Astrocyte of the cerebellum (primary cell): ENCODE data around the gene LILRB1.
"Not testable (repeated sequence)": the region's sequence is repeated elsewhere in the genome, so short reads cannot be mapped to it uniquely, and the experiment has no call there.

Experiments
- DNase-seq: peaks from one replicate; pipeline ENCODE4 v3.0.0-alpha.2; 2011; ENCODE audit warnings: low read depth
- H3K4me3 ChIP-seq: 2 replicates; pipeline ENCODE4 v1.5.1; 2011; ENCODE audit warnings: mild to moderate bottlenecking, low read depth, low read length, moderate library complexity
- in situ Hi-C: cut with HindIII; loops from 2 replicates; pipeline ENCODE4 v1.10.0; 2017; ENCODE audit warnings: low sequenced_read_pairs
- TF ChIP-seq, protein P1 (sequence below): IDR thresholded peaks from 2 replicates; pipeline ENCODE4 v1.5.1; 2012; ENCODE audit warnings: low read length, low read depth, moderate library complexity, mild to moderate bottlenecking; ENCODE audit errors: missing control alignments

Gene LILRB1

DNA sequence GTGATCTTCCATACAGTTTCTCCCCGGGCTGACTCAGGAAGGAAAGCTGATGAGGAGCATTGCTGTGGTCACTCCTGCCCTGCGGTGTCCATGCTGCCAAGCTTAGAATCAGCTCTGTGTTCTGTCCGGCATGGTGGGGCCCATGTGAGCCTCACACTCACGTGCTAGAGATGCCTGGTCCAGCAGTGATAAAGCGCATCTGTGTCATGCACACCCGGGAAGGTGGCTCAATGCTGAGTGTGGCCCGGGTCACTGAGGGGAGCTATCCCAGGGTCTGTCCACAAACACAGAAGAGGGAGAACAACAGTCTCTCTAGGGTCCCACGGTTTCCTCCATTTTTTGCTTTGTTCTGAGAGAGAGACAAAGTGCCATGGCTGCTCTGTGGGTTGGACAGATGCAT lies 3.5 kb upstream of the LILRB1 start:
- no peak overlapping the region for H3K4me3 ChIP-seq
- DNase-seq = no peak
- in situ Hi-C loops = no loop called here
- TF ChIP-seq, protein P1, sequence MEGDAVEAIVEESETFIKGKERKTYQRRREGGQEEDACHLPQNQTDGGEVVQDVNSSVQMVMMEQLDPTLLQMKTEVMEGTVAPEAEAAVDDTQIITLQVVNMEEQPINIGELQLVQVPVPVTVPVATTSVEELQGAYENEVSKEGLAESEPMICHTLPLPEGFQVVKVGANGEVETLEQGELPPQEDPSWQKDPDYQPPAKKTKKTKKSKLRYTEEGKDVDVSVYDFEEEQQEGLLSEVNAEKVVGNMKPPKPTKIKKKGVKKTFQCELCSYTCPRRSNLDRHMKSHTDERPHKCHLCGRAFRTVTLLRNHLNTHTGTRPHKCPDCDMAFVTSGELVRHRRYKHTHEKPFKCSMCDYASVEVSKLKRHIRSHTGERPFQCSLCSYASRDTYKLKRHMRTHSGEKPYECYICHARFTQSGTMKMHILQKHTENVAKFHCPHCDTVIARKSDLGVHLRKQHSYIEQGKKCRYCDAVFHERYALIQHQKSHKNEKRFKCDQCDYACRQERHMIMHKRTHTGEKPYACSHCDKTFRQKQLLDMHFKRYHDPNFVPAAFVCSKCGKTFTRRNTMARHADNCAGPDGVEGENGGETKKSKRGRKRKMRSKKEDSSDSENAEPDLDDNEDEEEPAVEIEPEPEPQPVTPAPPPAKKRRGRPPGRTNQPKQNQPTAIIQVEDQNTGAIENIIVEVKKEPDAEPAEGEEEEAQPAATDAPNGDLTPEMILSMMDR = no peak

DNA sequence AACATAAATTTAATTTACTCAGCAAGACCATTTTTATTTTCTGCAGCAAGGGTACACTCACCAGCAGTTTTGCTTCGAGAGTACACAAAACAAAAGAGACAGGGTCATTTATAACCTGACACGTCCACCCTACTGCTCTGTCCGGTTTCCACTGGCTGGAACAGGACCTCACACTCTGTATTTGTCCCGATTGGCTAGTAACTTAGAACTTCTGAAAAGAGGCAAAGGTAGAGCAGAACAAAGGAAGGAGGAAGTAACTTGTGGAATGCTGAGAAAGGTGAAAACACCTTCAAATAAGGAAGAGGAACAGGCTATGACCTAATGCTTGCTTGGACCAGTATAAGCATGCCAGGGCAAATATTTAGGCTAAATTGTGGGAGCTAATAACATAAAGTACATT lies 2.4 kb upstream of the LILRB1 start:
- in situ Hi-C loops, DNase-seq, H3K4me3 ChIP-seq: not testable (repeated sequence)

DNA sequence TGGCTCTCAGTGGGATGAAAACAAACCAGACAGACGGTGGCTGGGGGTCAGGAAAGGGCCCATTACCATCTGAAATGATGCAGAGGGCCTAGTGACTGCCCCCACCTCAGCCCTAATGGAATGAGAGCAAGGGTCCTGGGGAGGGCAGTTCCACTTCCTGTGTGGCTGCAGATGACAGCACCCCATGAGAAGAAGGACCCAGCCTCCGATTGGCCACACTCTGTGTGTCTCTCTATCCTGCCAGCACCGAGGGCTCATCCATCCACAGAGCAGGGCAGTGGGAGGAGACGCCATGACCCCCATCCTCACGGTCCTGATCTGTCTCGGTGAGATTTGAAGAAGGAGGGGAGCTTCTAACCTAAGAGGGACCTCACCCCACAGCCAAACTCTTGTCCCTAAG lies 498 bp downstream of the LILRB1 start:
- in situ Hi-C loops = no loop called here
- H3K4me3 ChIP-seq = no peak overlapping the region
- TF ChIP-seq, protein P1 = no peak
- DNase-seq = no peak

DNA sequence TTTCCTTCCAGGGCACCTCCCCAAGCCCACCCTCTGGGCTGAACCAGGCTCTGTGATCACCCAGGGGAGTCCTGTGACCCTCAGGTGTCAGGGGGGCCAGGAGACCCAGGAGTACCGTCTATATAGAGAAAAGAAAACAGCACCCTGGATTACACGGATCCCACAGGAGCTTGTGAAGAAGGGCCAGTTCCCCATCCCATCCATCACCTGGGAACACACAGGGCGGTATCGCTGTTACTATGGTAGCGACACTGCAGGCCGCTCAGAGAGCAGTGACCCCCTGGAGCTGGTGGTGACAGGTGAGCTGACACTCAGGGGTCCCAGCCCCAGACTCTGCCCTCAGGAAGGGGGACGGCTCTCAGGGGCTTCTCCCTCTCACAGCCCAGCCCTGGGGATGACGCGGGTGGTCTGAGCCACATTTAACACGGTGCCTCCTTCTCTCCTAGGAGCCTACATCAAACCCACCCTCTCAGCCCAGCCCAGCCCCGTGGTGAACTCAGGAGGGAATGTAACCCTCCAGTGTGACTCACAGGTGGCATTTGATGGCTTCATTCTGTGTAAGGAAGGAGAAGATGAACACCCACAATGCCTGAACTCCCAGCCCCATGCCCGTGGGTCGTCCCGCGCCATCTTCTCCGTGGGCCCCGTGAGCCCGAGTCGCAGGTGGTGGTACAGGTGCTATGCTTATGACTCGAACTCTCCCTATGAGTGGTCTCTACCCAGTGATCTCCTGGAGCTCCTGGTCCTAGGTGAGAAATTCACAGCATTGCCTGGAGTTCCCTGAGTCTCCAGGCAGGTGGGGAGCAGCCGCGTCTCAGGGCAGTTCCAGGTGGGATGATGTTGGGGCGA lies 1.4 kb downstream of the LILRB1 start:
- DNase-seq, in situ Hi-C loops, H3K4me3 ChIP-seq: not testable (repeated sequence)

DNA sequence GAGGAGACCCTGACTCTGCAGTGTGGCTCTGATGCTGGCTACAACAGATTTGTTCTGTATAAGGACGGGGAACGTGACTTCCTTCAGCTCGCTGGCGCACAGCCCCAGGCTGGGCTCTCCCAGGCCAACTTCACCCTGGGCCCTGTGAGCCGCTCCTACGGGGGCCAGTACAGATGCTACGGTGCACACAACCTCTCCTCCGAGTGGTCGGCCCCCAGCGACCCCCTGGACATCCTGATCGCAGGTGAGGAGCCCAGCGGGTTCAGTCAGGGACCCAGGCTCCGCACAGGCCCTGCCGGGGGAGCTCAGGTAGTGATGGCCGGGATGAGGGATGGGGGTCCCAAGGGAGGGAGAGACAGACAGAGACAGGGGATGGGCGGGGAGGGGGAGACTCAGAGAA lies 2.2 kb downstream of the LILRB1 start:
- DNase-seq, H3K4me3 ChIP-seq, in situ Hi-C loops: not testable (repeated sequence)

DNA sequence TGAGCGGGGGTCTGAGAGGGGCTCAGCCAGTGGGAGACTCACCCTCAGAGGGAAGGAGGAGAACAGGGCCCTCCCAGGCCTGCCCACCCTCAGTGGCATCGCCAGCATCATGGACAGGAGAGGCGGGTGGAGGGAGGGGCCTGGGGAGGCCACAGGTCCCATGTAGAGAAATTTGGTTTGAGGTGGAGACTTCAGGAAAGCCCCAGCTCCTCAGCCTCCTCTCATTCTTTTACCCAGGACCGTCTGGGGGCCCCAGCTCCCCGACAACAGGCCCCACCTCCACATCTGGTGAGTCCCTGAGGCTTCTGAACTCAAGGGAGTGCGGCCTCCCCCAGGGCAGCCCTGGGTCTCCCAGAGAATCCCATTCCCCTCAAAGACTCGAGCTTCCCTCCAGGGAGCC lies 3.1 kb downstream of the LILRB1 start:
- TF ChIP-seq, protein P1 = no peak
- in situ Hi-C loops = no loop called here
- DNase-seq = no peak
- H3K4me3 ChIP-seq = no peak overlapping the region

DNA sequence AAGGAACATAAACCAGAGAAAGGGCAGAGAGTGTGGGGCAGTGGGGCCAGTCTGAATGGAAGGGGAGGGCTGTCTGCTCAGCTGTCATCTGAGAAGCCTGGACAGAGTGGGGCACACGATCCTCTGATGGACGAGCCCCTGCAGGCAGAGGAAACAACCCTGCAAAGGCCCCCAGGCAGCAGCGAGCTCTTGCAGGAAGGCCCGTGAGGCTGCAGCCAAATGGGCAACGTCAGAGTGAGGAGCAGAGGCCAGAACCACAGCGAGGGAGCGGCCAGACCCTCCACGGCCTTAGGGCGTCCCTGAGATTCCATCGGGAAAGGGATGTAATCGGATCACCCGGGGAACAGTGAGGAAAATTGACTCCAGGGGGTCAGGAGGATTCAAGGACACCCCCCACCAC lies 5.8 kb downstream of the LILRB1 start:
- DNase-seq, in situ Hi-C loops, H3K4me3 ChIP-seq: not testable (repeated sequence)

DNA sequence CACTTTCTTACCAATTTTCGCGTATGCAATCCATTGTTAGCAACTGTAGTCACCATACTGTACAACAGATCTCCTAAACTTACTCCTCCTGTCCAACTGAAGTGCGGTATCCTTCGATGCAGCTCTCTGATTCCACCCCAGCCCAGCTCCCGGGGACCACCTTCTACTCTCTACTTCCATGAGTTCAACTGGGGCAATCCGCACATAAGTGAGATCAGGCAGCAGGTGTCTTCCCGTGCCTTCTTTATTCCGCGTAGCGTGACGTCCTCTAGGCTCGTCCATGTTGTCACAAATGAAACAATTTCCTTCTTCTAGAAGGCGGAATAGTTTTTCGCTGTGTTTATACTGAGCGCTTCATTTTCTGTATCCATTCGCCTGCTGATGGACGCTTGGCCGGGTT lies 8.4 kb downstream of the LILRB1 start:
- in situ Hi-C loops = no loop called here
- DNase-seq = no peak
- TF ChIP-seq, protein P1 = no peak
- H3K4me3 ChIP-seq = no peak overlapping the region

DNA sequence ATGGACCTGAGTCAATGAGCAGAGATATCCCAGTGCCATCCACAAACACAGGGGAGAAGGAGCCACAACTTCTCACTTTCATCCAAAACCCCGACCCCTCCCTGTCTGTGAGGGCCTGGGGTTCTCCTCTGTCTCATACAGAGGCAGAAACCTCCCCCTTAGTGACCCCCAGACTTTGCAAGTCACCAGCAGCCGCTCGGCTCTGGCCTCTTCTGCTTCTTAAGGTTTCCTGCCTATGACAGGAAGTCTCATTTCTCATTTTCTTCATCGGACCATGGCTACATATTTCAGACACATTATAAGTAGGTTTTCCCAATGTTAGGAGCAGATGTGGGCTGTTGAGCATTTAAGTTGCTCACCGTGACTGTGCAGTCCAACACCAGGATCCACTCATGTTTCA lies 12.7 kb downstream of the LILRB1 start:
- in situ Hi-C loops, H3K4me3 ChIP-seq, DNase-seq: not testable (repeated sequence)

DNA sequence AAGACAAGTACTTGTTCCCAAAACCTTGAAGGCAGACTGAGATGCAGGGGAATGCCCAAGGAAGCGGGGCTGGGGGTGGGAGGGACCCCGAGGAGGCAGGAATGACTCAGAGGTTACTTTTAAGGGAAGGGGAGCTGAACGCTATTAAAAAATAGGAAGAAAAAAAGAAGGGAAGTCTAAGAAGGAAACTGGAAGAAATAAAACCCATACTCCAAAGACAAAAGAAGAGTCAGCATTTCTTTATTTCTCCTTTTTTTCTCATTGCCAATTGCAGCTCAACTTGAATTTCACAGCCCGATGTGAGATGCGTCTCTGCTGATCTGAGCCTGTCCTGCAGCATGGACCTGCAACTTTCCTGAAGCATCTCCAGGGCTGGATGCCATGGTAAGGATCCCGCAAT lies 13.3 kb downstream of the LILRB1 start:
- H3K4me3 ChIP-seq, in situ Hi-C loops, DNase-seq: not testable (repeated sequence)
